Measurements from ENCODE around the gene MED26. TPM values are rescaled to one million over a fixed set of nuclear protein-coding genes. Genes with fewer than 3 reads are reported as not detected.

The MED26 gene
- total and polyA plus RNA-seq, 9 of the 15 experiments (the other 6 are each of a cell fraction or from before 2014, with no cell fraction given): 0.71 to 15.1 (median 6.2) TPM

DNA sequence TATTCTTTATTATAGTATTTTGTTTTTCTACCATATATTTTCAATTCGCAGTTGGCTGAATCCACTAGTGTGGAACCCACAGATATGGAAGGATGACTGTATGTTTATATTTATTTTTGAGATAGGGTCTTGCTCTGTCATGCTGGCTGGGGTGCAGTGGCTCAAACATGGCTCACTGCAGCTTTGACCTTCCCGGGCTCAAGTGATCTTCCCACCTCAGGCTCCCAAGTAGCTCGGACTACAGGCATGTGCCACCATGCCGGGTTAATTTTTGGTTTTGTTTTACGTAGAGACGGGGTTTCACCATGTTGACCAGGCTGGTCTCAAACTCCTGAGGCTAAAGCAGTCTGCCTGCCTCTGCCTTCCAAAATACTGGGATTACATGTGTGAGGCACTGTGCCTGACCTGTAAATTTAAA is 65.4 kb downstream of the MED26 start:
- intact Hi-C loops (cut with micrococcal nuclease) (no loop called here), in situ Hi-C loops (cut with MboI) (no loop called here)
- ATAC-seq: peak; percentile 88
- DNase-seq (ENCODE audit: extremely low read depth in 1 of 4, low spot score in 3 of 4): peak in 2 of 4 experiments; percentile 4 to 57
- Histone ChIP-seq H3K27ac (ENCODE audit: extremely low read depth, low read depth, low read length) (peak overlapping the region; percentile 80), H3K27me3 (ENCODE audit: control insufficient read depth in 2 of 2, insufficient read depth in 2 of 2, low read length in 2 of 2) (no peaks in the 10 kb centered on the region), H3K4me1 (replicated peaks in 1 of 2; ENCODE audit: control insufficient read depth in 2 of 2, insufficient read depth in 2 of 2, low read length in 2 of 2) (peaks cover 6 to 16% of the 10 kb centered on the region in 2 experiments; a peak in 3 of 5 replicates), H3K79me2 (ENCODE audit: control insufficient read depth, insufficient read depth, low read length) (peaks cover 5% of the 10 kb centered on the region), H3K36me3 (ENCODE audit: control insufficient read depth, insufficient read depth, low read length) (peaks cover 70% of the 10 kb centered on the region), H3K9me1 (ENCODE audit: control insufficient read depth, insufficient read depth, low read length) (no peaks in the 10 kb centered on the region), H3K9me3 (replicated peaks; ENCODE audit: control insufficient read depth, insufficient read depth, low read depth, low read length) (no peaks in the 10 kb centered on the region), H3K4me3 (no peak overlapping the region), H3K4me2 (ENCODE audit: insufficient read depth, low read length) (peak overlapping the region; percentile 36), H4K20me1 (replicated peaks; ENCODE audit: control insufficient read depth, insufficient read depth, low read length) (no peaks in the 10 kb centered on the region), H2AFZ (ENCODE audit: low read depth, low read length) (peak overlapping the region; percentile 71), H3K9ac (ENCODE audit: insufficient read depth in 1 of 2, low read depth in 2 of 2, low read length in 2 of 2) (peak overlapping the region; percentile 59 to 82)
- ChIA-PET CTCF (ENCODE audit: low intra/inter-chr PET ratio) (no interaction called here), POLR2A (interaction anchor here (0.7 to 1.6 kb wide), 4 partner anchors 10 to 726 kb away, joined by 3 to 7 read pairs (median 4); partner anchors contain the start of gene SLC35E1)
- BruUV-seq (replicated peaks): no TSS peak
- 39% methylated on average over 5 of the region's 6 CpGs for WGBS (ENCODE audit: insufficient coverage, low coverage, missing lambda C conversion rate)
- FAIRE-seq: peak; percentile 75
- TF ChIP-seq SAFB (IDR thresholded peaks at IDR 0.05; ENCODE audit: borderline replicate concordance, low read depth, low read length): no peak
- no peak for TF ChIP-seq HLTF (IDR thresholded peaks at IDR 0.05)
- TF ChIP-seq NFE2 (IDR thresholded peaks at IDR 0.05; ENCODE audit: low read depth): peak; percentile 77
- TF ChIP-seq WHSC1 (IDR thresholded peaks at IDR 0.05; ENCODE audit: low read length): no peak
- no peak for TF ChIP-seq DEAF1 (CRISPR knock-in tag; IDR thresholded peaks at IDR 0.05)
- peak; percentile 95 for TF ChIP-seq ZNF592 (IDR thresholded peaks at IDR 0.05)
- peak; percentile 57 for TF ChIP-seq L3MBTL2 (IDR thresholded peaks at IDR 0.05)
- TF ChIP-seq ZNF263 (CRISPR knock-in tag; IDR thresholded peaks at IDR 0.05; ENCODE audit: borderline replicate concordance): no peak
- peak; percentile 64 for TF ChIP-seq TAL1 (IDR thresholded peaks at IDR 0.05)
- no peak for TF ChIP-seq RAD51 (IDR thresholded peaks at IDR 0.05; ENCODE audit: borderline replicate concordance, low read depth)
- TF ChIP-seq MAZ (CRISPR knock-in tag; conservative IDR thresholded peaks at IDR 0.05 in 1 of 2, IDR thresholded peaks at IDR 0.05 in 1 of 2): no peak
- peak; percentile 24 for TF ChIP-seq RBBP5 (IDR thresholded peaks at IDR 0.05; ENCODE audit: borderline replicate concordance, insufficient read depth, low read length, poor library complexity, severe bottlenecking)
- no peak for TF ChIP-seq CBX2 (IDR thresholded peaks at IDR 0.05; ENCODE audit: insufficient read depth, low read length, poor library complexity, severe bottlenecking)
- no peak for TF ChIP-seq EZH2 (IDR thresholded peaks at IDR 0.05; ENCODE audit: borderline replicate concordance, low read depth, low read length)
- TF ChIP-seq SMARCA4 (IDR thresholded peaks at IDR 0.05): peak; percentile 84
- no peak for TF ChIP-seq SREBF2 (CRISPR knock-in tag; IDR thresholded peaks at IDR 0.05)
- no peak for TF ChIP-seq POLR3A (IDR thresholded peaks at IDR 0.05; ENCODE audit: borderline replicate concordance, extremely low read depth, insufficient read depth, insufficient read length)
- peak; percentile 36; the same call in 1 of the 2 replicates for TF ChIP-seq TEAD4 (IDR thresholded peaks at IDR 0.05; ENCODE audit: low read length)
- no peak for TF ChIP-seq TEAD4 (CRISPR knock-in tag; IDR thresholded peaks at IDR 0.05; ENCODE audit: borderline replicate concordance)

Measured in K562 (cell line).